T-helper 9 cell (primary cell): ENCODE data around the gene SIRT1.
"Not testable (repeated sequence)": the region's sequence is repeated elsewhere in the genome, so short reads cannot be mapped to it uniquely, and the experiment has no call there.

Source experiments
- DNase-seq: peaks from one replicate; pipeline ENCODE4 v3.0.0-alpha.2; 2020
- total RNA-seq, 2 donors: gene quantifications; one replicate each; lab custom pipeline; 2026; lab: John Stamatoyannopoulos, UW

The SIRT1 gene
- 104 to 130 reads per million in 2 donors for total RNA-seq

DNA sequence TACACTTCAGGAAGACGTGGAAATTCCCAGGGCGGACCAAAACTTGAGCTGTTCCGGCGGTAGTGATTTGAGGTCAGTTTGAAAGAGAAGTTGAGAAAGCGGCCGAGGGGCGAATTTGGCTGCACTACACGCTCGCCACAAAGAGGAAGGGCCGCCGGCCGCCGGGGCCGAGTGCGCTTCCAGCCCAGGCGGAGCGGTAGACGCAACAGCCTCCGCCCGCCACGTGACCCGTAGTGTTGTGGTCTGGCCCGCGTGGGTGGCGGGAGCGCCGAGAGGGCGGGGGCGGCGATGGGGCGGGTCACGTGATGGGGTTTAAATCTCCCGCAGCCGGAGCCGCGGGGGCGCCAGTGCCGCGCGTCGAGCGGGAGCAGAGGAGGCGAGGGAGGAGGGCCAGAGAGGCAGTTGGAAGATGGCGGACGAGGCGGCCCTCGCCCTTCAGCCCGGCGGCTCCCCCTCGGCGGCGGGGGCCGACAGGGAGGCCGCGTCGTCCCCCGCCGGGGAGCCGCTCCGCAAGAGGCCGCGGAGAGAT lies at the start of gene SIRT1:
SIRT1 (plus strand) TSS at position 344 of the 529 bp plus-strand sequence; CDS start at position 410, 66 bp downstream.
- DNase-seq: peak; percentile 92

DNA sequence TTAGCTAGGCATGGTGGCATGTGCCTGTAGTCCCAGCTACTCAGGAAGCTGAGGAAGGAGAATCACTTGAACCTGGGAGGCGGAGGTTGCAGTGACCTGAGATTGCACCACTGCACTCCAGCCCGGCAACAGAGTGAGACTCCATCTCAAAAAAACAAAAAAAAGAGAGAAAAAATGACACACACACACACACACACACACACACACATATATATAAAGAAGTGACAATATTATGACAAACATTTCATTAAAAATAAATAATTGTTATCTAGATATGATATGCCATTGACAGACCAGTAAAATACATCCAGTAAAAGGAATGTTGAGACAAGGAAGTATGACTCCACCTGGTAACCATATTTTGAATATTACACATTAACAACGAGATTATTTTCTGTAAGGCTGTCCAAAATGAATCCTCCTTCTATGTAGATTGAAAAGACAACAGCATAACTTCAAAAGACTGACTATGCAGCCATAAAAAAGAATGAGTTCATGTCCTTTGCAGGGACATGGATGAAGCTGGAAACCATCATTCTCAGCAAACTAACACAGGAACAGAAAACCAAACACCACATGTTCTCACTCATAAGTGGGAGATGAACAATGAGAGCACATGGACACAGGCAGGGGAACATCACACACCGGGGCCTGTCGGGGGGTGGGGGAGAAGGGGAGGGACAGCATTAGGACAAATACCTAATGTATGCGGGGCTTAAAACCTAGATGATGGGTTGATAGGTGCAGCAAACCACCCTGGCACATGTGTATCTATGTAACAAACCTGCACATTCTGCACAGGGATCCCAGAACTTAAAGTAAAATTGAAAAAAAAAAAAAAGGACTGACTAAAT lies 48.7 kb upstream of the SIRT1 start:
- not testable (repeated sequence) for DNase-seq

DNA sequence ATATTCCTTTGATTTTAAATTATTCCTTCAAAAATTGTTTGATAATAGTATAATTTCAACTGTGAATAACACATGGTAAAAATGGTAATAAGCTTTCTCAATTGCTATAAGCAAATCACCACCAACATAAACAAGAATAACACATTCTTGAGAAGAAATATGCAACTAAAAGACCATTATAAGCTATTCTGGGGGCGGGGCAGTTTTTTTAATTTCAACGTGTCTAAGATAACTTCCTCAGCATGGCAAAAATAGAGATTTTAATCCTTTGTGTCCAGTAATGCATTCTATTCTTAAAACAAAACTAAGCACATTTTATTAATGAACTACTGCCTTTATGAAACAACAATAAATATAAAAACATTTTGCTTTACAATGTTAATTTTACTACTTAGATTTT lies 48.0 kb upstream of the SIRT1 start:
- DNase-seq: no peak

DNA sequence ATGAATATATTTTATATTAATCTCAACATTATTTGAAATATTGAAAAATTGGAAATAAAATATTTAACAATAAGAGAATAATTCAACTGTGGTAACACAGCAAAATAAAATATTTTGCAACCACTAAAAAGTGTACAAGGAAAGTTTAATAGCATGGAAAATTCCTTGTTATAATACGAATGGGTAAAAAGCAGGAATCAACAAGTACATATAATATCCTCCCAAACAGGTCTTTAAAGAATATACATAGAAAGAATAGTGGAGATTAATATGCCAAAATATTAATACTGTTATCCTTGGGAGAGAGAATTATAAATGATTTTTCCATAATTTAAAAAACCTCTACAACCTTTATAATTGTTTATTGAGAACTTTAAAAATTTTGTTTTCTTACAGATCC lies 47.5 kb upstream of the SIRT1 start:
- no peak for DNase-seq

DNA sequence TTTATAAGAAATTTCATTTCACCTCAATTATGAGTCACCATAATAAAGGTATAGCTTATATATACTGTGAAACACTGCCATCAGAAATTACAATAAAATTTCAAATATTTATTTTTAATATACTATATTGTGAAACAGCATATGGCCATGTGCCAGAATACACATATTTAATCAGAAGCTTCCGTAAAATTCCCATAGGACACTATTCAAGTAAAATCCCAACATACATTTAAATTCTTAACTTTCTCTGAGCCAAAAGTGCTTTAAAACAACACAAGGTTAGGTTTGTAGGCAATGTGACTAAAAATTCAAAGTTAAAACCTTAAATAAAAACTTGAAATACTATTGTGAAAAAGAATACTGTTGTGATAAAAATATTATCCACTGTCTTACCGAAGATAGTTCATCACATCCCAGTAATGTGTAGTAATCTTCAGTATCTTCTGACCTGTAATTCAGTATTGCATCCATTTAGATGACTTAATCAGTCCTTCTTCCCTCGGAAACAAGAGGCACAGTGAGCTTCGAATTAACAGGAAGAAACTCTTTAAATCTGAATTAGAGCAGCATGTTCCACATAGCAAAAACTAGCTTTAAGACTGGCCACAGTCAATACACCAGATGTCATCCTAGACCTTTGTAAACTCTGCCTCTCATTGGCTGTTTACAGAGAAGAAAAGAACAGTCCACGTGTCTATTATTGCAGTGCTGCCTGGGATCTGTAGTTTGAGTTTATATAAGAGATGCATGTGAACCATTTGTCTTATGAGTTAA lies 46.7 kb upstream of the SIRT1 start, which contains the start of gene DNAJC12:
DNAJC12 (minus strand) TSS at position 648 of the 774 bp plus-strand sequence; CDS start at position 471, 177 bp downstream.
- no peak for DNase-seq

DNA sequence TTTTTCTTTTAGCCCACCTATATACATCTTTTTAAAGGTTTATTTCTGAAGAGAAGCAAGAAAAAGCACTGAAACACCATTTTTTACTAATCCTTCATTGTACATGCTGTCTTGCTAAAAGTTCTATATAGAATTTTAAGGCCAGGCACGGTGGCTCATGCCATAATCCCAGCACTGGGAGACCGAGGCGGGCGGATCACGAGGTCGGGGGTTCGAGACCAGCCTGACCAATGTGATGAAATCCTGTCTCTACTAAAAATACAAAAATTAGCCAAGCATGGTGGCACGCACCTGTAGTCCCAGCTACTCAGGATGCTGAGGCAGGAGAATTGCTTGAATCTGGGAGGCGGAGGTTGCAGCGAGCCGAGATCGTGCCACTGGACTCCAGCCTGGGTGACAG lies 44.9 kb upstream of the SIRT1 start:
- not testable (repeated sequence) for DNase-seq

DNA sequence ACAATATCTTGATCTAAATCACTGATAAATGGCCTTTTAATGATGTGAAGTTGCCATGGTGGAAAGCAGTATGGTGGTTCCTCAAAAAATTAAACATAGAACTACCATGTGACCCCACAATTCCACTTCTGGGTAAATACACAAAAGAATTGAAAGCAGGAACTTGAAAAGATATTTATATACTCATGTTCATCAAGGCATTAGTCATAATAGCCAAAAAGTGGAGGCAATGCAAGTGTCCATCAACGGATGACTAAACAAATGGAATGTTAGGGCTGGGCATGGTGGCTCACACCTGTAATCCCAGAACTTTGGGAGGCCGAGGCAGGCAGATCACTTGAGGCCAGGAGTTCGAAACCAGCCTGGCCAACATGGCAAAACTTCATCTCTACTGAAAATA lies 44.5 kb upstream of the SIRT1 start:
- DNase-seq: no peak

DNA sequence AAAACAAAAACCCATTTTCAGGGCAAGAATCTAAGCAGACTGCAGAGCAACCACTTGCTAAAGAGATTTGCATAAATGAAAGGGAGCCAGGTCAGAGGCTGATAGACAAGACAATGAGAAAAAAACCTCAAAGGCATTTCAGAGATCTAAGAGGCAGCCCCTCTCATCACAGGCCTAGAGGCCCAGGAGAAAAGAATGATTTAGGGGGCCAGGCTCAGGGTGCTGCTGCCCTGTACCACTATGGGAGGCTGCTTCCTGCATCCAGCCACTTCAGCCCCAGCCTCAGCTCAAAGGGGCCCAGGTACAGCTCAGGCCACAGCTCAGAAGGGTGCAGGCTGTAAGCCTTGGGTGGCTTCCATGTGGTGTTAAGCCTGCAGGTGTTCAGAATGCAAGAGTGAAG lies 42.7 kb upstream of the SIRT1 start:
- no peak for DNase-seq

DNA sequence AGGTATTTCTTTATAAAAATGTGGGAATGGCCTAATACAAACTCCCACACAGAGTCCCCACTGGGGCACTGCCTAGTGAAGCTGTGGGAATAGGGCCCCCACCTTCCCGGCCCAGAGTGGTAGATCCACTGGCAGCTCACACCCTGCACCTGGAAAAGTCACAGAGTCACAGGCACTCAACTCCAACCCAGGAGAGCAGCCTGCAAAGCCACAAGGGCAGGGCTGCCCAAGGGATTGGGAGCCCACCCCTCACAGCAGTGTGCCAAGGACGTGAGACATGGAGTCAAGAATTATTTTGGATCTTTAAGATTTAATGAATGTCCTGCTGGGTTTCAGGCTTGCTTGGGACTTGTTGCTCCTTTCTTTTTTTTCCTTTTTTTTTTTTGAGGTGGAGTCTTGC lies 41.2 kb upstream of the SIRT1 start:
- no peak for DNase-seq

DNA sequence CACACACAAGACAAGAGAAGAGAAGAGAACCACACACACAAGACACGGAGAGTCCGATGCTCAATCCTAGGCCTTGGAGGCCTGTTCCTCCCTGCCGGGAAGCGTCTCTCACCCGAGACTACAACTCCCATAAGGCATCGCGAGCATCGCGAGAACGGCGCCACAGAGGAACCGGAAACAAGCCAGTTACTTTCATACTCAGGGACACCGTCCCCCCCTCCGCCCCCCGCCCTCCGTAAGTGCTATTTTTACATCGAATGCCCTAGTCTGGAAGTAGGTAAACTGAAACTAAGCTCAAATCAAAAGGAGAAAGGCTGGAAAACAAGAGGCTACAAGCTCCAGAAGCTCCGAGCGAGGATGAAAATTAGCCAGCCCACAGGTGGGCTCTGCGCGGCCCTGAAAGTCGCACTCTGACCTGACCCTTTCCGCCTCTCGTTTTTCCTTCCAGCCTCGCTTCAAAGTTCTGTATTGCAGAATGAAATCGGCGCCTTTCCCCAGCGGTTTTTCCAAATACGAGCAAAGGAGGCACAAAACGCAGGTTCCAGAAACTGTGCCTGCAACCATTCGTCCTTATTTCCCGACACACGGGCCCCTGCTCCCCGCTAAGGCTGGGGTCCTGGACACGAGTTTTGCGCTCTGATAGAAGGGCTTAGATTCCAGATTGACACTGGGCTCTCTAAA lies 35.0 kb upstream of the SIRT1 start:
- DNase-seq: peak; percentile 91

DNA sequence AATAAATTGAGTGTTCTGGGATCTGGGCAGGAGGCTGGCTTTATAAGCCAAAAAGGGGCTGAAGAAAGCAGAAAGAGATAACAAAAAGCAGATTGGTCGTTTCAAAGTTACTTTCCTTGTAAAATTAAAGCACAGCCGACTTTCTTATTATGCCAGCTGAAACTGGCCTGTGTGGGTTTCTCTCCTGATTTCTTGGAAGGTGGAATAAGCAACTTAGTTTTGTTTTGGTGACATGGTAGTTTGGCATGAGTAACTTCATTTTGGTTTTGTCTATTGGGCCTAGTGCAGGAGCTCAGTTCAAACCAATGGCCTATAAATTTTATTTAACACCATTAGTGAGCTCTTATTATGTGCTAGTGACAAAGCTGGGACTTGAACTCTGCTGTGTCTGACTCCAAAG lies 33.3 kb upstream of the SIRT1 start:
- no peak for DNase-seq

DNA sequence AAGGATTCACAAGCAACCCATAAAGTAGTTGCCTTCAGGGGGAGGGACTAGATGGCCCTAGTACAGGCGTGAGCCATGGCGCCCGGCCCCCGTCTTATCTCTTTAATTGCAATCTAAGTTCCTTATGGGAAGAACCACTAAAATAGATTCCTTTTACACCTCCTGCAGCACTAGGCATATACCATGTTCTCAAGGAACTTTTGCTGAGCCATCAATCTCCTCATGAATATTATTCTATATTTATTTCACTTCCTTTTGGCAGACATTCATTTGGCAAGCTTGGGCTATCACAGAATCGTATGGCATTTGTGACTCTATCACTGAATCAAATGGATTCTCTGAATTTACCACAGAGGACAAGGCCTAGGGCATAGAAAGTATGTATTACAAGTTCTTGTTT lies 31.7 kb upstream of the SIRT1 start:
- DNase-seq: no peak

DNA sequence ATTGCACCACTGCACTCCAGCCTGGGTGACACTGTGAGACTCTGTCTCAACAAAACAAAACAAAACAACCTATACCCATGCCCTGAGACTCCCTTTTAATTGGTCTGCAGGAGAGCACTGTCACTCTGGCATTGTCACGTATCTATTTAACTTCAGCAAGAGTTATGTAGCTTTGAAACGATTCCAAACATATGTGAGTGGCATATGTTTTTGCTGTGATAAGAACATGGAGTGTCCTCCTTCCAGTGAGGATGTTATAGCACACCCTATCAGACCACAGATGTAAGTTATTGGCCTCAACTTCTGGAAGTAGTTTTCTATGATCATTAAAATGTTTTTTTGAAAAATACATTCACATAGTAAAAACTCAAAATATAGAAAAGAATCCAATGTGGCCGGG lies 30.9 kb upstream of the SIRT1 start:
- no peak for DNase-seq

DNA sequence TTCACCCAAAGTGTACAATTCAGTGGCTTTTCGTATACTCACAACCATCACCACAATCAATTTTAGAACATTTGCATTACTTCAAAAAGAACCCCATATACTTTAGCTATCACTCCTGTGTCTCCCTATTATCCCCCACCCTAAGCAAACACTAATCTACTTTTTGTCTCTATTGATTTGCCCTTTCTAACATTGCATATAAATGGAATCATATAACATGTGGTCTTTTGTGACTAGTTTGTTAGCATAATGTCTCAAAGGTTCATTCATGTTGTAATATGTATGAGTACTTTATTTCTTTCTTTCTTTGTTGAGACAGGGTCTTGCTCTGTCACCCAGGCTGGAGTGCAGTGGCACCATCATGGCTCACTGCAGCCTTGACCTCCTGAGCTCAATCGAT lies 25.5 kb upstream of the SIRT1 start:
- DNase-seq: no peak

DNA sequence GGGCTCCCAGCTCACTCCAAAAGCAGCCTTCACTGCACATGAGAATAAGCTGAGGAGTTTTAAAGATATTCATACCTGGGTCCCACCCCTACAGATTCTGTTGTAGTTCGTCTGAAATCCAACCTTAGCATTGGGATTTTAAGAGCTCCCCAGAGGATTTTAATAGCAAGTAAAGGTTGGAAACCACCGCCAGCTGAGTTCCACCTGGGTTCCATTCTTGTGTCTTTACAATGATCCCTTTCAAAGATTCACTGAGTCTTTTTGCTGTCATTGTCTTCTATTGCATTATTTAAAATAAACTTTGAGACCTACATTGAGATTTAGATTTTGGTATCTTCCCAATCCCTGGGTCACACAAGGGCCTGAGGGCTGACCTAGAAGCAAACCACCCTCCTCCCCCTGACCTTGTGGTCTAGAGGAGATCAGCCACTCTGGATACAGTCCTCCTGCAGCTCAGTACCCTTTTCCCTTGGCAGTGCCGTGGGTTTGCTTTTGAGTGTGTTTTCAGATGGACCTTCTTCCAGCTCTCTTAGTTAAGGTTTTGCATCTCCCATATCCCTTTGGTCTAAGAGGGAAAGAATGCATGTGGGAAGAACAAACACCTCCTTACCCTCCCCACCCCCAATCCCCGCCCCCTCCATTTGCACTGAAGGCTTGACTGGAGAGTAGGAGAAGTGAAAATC lies 22.6 kb upstream of the SIRT1 start:
- DNase-seq: no peak

DNA sequence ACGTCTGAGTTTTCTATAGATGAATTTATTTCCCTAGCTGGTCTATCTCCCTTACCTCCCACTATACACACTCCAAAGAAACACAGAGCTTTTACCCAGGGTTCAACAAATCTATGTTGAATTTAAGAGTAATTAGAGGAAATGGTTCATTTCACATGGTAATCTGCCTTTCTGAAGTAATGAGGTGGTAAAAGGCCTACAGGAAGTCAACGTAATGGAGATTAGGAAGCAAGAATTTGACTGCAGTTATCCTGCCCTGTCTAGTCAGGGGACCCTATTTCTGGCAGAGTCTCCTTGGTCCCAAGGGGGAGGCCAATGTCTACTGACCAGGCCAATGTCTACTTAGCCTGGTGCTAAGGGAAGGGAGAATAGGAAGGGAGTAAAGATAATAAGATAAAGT lies 21.4 kb upstream of the SIRT1 start:
- no peak for DNase-seq

DNA sequence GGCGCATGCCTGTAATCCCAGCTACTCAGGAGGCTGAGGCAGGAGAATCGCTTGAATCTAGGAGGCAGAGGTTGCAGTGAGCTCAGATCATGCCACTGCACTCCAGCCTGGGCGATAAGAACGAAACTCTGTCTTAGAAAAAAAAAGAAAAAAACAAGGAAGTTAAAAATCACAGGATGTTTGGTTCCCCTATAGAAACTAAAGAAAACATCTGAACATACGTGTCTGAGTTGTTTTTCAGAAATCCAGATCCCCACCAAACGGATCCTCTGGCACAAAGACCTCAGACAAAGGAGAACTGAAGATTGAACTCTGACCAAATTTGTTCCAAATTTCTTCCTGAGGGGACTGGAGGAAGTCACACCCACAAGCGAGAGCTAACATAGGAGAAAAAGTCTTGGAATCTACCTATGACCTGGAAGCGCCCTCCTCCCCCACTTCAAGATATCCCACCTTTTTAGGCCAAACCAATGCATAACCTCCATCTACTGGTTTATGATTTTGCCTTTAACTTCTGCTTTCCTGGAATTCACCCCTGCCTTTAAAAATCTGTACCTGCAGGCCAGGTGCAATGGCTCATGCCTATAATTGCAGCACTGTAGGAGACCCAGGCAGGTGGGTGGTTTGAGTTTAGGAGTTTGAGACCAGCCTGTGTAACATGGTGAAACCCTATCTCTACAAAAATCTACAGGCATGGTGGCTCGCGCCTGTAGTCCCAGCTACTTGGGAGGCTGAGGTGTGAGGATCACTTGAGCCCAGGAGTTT lies 19.7 kb upstream of the SIRT1 start:
- no peak for DNase-seq

DNA sequence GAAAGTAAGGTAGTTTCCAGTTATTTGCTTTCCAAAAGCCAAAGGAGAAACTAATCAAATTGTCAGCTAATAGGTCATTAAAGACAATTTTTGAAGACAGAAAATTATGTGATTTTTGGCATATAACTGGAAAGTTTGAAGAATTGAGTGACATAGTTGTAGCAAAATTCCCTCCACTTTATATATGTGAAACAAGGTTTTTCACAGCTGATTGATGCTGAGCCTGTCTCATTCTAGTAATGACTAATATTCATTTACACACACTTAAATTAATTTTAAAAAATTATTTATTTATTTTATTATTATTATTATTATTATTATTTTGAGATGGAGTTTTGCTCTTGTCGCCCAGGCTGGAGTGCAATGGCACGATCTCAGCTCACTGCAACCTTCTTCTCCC lies 16.3 kb upstream of the SIRT1 start:
- DNase-seq: no peak

DNA sequence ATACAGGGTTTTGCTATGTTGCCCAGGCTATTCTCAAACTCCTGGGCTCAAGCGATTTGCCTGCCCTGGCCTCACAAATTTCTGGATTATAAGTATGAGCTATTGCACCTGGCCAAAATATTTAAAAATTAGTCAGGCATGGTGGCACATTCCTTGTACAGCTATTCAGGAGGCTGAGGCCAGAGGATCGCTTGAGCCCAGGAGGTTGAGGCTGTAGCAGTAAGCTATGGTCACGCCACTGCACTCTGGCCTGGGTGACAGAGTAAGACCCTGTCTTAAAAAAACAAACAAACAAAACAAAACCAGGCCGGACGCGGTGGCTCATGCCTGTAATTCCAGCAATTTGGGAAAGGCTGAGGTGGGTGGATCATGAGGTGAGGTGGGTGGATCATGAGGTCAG lies 14.5 kb upstream of the SIRT1 start:
- DNase-seq: no peak

DNA sequence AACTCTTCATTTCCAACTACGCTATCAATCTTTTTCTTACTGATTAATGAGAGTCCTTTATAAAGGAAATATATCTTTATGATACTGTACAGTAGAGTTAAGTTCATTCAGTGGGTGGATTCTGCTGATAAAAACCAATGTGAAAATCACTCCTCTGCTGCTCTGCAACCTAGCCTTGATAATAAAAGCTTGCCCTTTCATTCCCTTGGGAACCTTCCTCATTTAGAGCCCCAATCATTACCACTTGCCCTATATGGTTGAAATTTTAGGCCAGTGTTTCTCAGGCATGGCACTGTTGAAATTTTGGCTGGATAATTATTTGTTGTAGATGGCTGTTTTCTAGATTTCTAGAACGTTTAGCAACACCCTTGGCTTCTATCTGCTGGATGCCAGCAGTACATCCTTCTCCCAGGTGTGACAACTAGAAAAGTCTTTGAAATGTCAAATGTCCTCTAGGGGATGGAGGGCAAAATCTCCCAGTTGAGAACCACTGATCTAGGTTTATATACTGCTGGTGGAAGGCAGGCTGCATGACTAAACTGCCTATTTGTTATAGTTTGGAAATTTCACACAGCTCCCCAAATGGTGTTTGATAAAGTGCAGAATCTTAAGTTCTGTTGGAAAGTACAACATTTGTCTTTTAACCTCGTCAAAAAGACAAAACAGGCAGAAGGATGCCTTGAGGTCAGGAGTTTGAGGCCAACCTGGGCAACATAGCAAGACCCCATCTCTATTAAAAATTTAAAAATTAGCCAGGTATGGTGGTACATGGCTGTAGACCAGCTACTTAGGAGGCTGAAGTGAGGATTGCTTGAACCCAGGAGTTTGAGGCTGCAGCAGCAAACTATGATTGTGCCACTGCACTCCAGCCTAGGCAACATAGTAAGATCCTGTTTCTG lies 8.9 kb upstream of the SIRT1 start:
- no peak for DNase-seq

DNA sequence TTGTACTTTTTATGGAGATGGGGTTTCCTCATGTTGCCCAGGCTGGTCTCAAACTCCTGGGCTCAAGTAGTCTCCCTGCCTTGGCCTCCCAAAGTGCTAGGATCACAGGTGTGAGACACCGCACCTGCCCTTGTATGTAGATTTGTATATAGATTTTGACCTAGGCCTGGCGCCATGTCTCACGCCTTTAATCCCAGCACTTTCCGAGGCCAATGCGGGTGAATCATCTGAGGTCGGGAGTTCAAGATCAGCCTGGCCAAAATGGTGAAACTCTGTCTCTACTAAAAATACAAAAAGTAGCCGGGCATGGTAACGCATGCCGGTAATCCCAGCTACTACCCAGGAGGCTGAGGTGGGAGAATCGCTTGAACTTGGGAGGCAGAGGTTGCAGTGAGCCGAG lies 7.0 kb upstream of the SIRT1 start:
- DNase-seq: not testable (repeated sequence)
